OCI-LY3 (cell line): ENCODE results near the gene MEX3D.

ENCODE experiments used
- EZH2phosphoT487 ChIP-seq: fragments of 200-600 bp; shearing (Covaris generic); IDR thresholded peaks from 2 replicates; pipeline ENCODE4 v1.6.1; 2018; ENCODE audit warnings: antibody characterized with exemption, mixed run types, low read depth
- TF ChIP-seq, protein P1 (sequence below): fragments of 200-600, 300-600 bp; sonication (generic); IDR thresholded peaks from 2 replicates; pipeline ENCODE4 v1.5.1; 2014; ENCODE audit warnings: antibody characterized with exemption, low read length, low read depth

- TF ChIP-seq, protein P1, sequence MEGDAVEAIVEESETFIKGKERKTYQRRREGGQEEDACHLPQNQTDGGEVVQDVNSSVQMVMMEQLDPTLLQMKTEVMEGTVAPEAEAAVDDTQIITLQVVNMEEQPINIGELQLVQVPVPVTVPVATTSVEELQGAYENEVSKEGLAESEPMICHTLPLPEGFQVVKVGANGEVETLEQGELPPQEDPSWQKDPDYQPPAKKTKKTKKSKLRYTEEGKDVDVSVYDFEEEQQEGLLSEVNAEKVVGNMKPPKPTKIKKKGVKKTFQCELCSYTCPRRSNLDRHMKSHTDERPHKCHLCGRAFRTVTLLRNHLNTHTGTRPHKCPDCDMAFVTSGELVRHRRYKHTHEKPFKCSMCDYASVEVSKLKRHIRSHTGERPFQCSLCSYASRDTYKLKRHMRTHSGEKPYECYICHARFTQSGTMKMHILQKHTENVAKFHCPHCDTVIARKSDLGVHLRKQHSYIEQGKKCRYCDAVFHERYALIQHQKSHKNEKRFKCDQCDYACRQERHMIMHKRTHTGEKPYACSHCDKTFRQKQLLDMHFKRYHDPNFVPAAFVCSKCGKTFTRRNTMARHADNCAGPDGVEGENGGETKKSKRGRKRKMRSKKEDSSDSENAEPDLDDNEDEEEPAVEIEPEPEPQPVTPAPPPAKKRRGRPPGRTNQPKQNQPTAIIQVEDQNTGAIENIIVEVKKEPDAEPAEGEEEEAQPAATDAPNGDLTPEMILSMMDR: no peak
- TF ChIP-seq EZH2phosphoT487: no peak
Observed at GRCh38 chr19:1514295-1514661, 53.8 kb downstream of the MEX3D start.
